Neuronal stem cell (in vitro differentiated cells): ENCODE data around the gene LIMK2.

Source experiments
- DNase-seq: peaks from one replicate; pipeline ENCODE4 v3.0.0-alpha.2; 2013; ENCODE audit warnings: low spot score
- H2AFZ ChIP-seq: one replicate; pipeline ENCODE4 v1.6.1; 2013; ENCODE audit warnings: mild to moderate bottlenecking, low read length, inconsistent platforms
- H2AK5ac ChIP-seq: 2 replicates; pipeline ENCODE4 v1.6.1; 2013; ENCODE audit warnings: low read depth, mild to moderate bottlenecking, inconsistent platforms, low read length, moderate library complexity, mixed read lengths
- H2BK120ac ChIP-seq: 2 replicates; pipeline ENCODE4 v1.6.1; 2013; ENCODE audit warnings: low read depth, mild to moderate bottlenecking, inconsistent platforms, low read length, moderate library complexity, mixed read lengths
- H2BK12ac ChIP-seq: one replicate; pipeline ENCODE4 v1.6.1; 2013; ENCODE audit warnings: low read length, inconsistent platforms
- H2BK15ac ChIP-seq: 2 replicates; pipeline ENCODE4 v1.6.1; 2013; ENCODE audit warnings: mild to moderate bottlenecking, low read length, inconsistent platforms, mixed read lengths
- H2BK5ac ChIP-seq: one replicate; pipeline ENCODE4 v1.6.1; 2013; ENCODE audit warnings: inconsistent platforms, mild to moderate bottlenecking, low read length, moderate library complexity
- H3K14ac ChIP-seq: one replicate; pipeline ENCODE4 v1.6.1; 2013; ENCODE audit warnings: low read length, inconsistent platforms
- H3K18ac ChIP-seq: 2 replicates; pipeline ENCODE4 v1.6.1; 2013; ENCODE audit warnings: low read length, inconsistent platforms
- H3K23ac ChIP-seq: 2 replicates; pipeline ENCODE4 v1.6.1; 2013; ENCODE audit warnings: low read depth, mild to moderate bottlenecking, mixed read lengths, low read length, inconsistent platforms; ENCODE audit not compliant: poor library complexity
- H3K27ac ChIP-seq: replicated peaks from 3 replicates; pipeline ENCODE4 v1.5.1; 2013; ENCODE audit warnings: low read length, inconsistent platforms
- H3K27me3 ChIP-seq, 3 experiments: 2 replicates each; pipeline ENCODE4 v1.6.1; 2013; ENCODE audit warnings: low read length in 3 of 3, mild to moderate bottlenecking in 2 of 3, inconsistent platforms in 1 of 3, low read depth in 1 of 3, mixed read lengths in 1 of 3, moderate library complexity in 1 of 3; ENCODE audit not compliant: control insufficient read depth in 3 of 3, insufficient read depth in 3 of 3
- H3K36me3 ChIP-seq, 2 donors: replicated peaks in 1 of 2; 2 replicates each; pipeline ENCODE4 v1.6.1; 2013; ENCODE audit warnings: low read length in 2 of 2; ENCODE audit not compliant: control insufficient read depth in 2 of 2, insufficient read depth in 2 of 2
- H3K4ac ChIP-seq: 2 replicates; pipeline ENCODE4 v1.6.1; 2013; ENCODE audit warnings: inconsistent platforms, mild to moderate bottlenecking, low read length, moderate library complexity
- H3K4me1 ChIP-seq, 2 donors: 1 replicate in 1 of 2; 2 replicates in 1 of 2; pipeline ENCODE4 v1.6.1; 2013; ENCODE audit warnings: low read length in 2 of 2, low read depth in 1 of 2; ENCODE audit not compliant: control insufficient read depth in 2 of 2, insufficient read depth in 1 of 2
- H3K4me2 ChIP-seq: one replicate; pipeline ENCODE4 v1.6.1; 2013; ENCODE audit warnings: mild to moderate bottlenecking, low read length, inconsistent platforms; ENCODE audit not compliant: insufficient read depth, poor library complexity, severe bottlenecking
- H3K4me3 ChIP-seq, 2 donors: 2 replicates each; pipeline ENCODE4 v1.5.1; 2013; ENCODE audit warnings: low read length in 2 of 2, mild to moderate bottlenecking in 2 of 2, inconsistent platforms in 1 of 2, moderate library complexity in 1 of 2
- H3K79me1 ChIP-seq: one replicate; pipeline ENCODE4 v1.6.1; 2013; ENCODE audit warnings: low read depth, mild to moderate bottlenecking, inconsistent platforms, low read length, moderate library complexity
- H3K9ac ChIP-seq: one replicate; pipeline ENCODE4 v1.6.1; 2013; ENCODE audit warnings: mild to moderate bottlenecking, low read depth, low read length, inconsistent platforms; ENCODE audit not compliant: poor library complexity
- H3K9me3 ChIP-seq, 2 donors: replicated peaks in 1 of 2; 2 replicates each; pipeline versions ENCODE3 to v1.6.1; 2013; ENCODE audit warnings: low read length in 2 of 2, mild to moderate bottlenecking in 2 of 2, inconsistent platforms in 1 of 2, low read depth in 1 of 2, mixed read lengths in 1 of 2, moderate library complexity in 1 of 2; ENCODE audit not compliant: control insufficient read depth in 2 of 2, insufficient read depth in 1 of 2
- H4K8ac ChIP-seq: one replicate; pipeline ENCODE4 v1.6.1; 2013; ENCODE audit warnings: low read depth, mild to moderate bottlenecking, inconsistent platforms, low read length, moderate library complexity
- H4K91ac ChIP-seq: one replicate; pipeline ENCODE4 v1.6.1; 2013; ENCODE audit warnings: low read length, low read depth, mild to moderate bottlenecking, inconsistent platforms; ENCODE audit not compliant: poor library complexity
- WGBS, 2 donors: extraction: QIAGEN DNeasy Blood & Tissue Kit; methylation state at CpG; one replicate each; pipeline ENCODE4 v1.1.7; 2013; ENCODE audit warnings: missing lambda C conversion rate in 2 of 2, mixed read lengths in 1 of 2; ENCODE audit not compliant: insufficient read length in 2 of 2, insufficient replicate concordance in 1 of 2; ENCODE audit errors: extremely low coverage in 2 of 2; 5-methylcytosine and 5-hydroxymethylcytosine counted together

The LIMK2 gene

GRCh38 chr22:31275018-31275417 lies 62.9 kb downstream of the LIMK2 start:
- Histone ChIP-seq H3K4me3 (no peak overlapping the region), H3K23ac (no peak overlapping the region), H2BK15ac (no peak overlapping the region), H3K4me1 (peaks cover 0 to 3% of the 10 kb centered on the region in 2 donors), H3K36me3 (peaks cover 28 to 88% of the 10 kb centered on the region in 2 donors), H4K8ac (no peak overlapping the region), H3K4ac (no peak overlapping the region), H4K91ac (no peak overlapping the region), H2BK12ac (no peak overlapping the region), H3K27me3 (no peaks in the 10 kb centered on the region), H2BK120ac (no peak overlapping the region), H3K14ac (no peak overlapping the region), H3K27ac (no peak overlapping the region), H3K4me2 (no peak overlapping the region), H2AK5ac (no peak overlapping the region), H3K18ac (no peak overlapping the region), H2BK5ac (no peak overlapping the region), H3K9me3 (no peaks in the 10 kb centered on the region), H3K79me1 (no peaks in the 10 kb centered on the region), H2AFZ (no peak overlapping the region), H3K9ac (no peak overlapping the region)
- no CpG with 5 or more reads among the region's 6 CpGs for WGBS, 2 donors
- no peak for DNase-seq

- Histone ChIP-seq H3K9ac (no peak overlapping the region), H2BK12ac (no peak overlapping the region), H3K4me1 (peaks cover 0 to 3% of the 10 kb centered on the region in 2 donors), H3K4me3 (no peak overlapping the region), H3K14ac (no peak overlapping the region), H2AK5ac (no peak overlapping the region), H3K4me2 (no peak overlapping the region), H3K4ac (no peak overlapping the region), H2AFZ (no peak overlapping the region), H2BK120ac (no peak overlapping the region), H3K18ac (no peak overlapping the region), H3K36me3 (peaks cover 30 to 89% of the 10 kb centered on the region in 2 donors), H3K27ac (no peak overlapping the region), H2BK5ac (no peak overlapping the region), H3K79me1 (no peaks in the 10 kb centered on the region), H4K8ac (no peak overlapping the region), H3K23ac (no peak overlapping the region), H2BK15ac (no peak overlapping the region), H4K91ac (no peak overlapping the region), H3K9me3 (no peaks in the 10 kb centered on the region), H3K27me3 (no peaks in the 10 kb centered on the region)
- no peak for DNase-seq
- WGBS, 2 donors, result no CpG with 5 or more reads among the region's 5 CpGs
These were observed 63.5 kb downstream of the LIMK2 start for GRCh38 chr22:31275576-31275975.

- WGBS, 2 donors, result no CpG with 5 or more reads among the region's 69 CpGs
- H3K9ac ChIP-seq, result no peak overlapping the region
- no peak overlapping the region for H2AFZ ChIP-seq
- no peaks in the 10 kb centered on the region for H3K79me1 ChIP-seq
- no peak overlapping the region for H3K27ac ChIP-seq
- H3K4me3 ChIP-seq, result no peak overlapping the region
- H3K9me3 ChIP-seq, result no peaks in the 10 kb centered on the region
- H2BK120ac ChIP-seq, result no peak overlapping the region
- no peak overlapping the region for H3K4ac ChIP-seq
- peaks cover 0 to 3% of the 10 kb centered on the region in 2 donors for H3K4me1 ChIP-seq
- H3K36me3 ChIP-seq, result peaks cover 27 to 84% of the 10 kb centered on the region in 2 donors
- no peak overlapping the region for H2BK15ac ChIP-seq
- H3K27me3 ChIP-seq, result no peaks in the 10 kb centered on the region
- H2BK12ac ChIP-seq, result no peak overlapping the region
- no peak overlapping the region for H3K18ac ChIP-seq
- H3K14ac ChIP-seq, result no peak overlapping the region
- H4K8ac ChIP-seq, result no peak overlapping the region
- no peak overlapping the region for H2AK5ac ChIP-seq
- H3K4me2 ChIP-seq, result no peak overlapping the region
- H4K91ac ChIP-seq, result no peak overlapping the region
- H3K23ac ChIP-seq, result no peak overlapping the region
- DNase-seq, result no peak
- no peak overlapping the region for H2BK5ac ChIP-seq
These were observed 64.5 kb downstream of the LIMK2 start for GRCh38 chr22:31276426-31277167.

GRCh38 chr22:31277741-31278140 lies 65.6 kb downstream of the LIMK2 start:
- Histone ChIP-seq H3K79me1 (no peaks in the 10 kb centered on the region), H2AFZ (no peak overlapping the region), H3K18ac (no peak overlapping the region), H2BK5ac (no peak overlapping the region), H3K9me3 (no peaks in the 10 kb centered on the region), H2BK15ac (no peak overlapping the region), H3K4me3 (no peak overlapping the region), H3K23ac (no peak overlapping the region), H4K8ac (no peak overlapping the region), H4K91ac (no peak overlapping the region), H3K4ac (no peak overlapping the region), H3K27me3 (no peaks in the 10 kb centered on the region), H3K4me1 (no peaks in the 10 kb centered on the region), H3K27ac (no peak overlapping the region), H3K36me3 (peaks cover 28 to 87% of the 10 kb centered on the region in 2 donors), H2AK5ac (no peak overlapping the region), H2BK120ac (no peak overlapping the region), H3K14ac (no peak overlapping the region), H3K4me2 (no peak overlapping the region), H3K9ac (no peak overlapping the region), H2BK12ac (no peak overlapping the region)
- DNase-seq, result no peak
- WGBS, 2 donors, result no CpG with 5 or more reads among the region's 5 CpGs
